HL-60 (cell line): ENCODE results near the gene DBN1.

Source experiments
- DNase-seq, 2 experiments: peaks; one replicate each; pipeline ENCODE4 v3.0.0-alpha.2; 2010 to 2020; ENCODE audit warnings: low read depth in 1 of 2, low spot score in 1 of 2
- H3K27ac ChIP-seq: fragments of 250-450 bp; sonication (Bioruptor Pico); replicated peaks from 2 replicates; pipeline ENCODE4 v1.5.1; 2020; ENCODE audit warnings: mild to moderate bottlenecking, moderate library complexity
- H3K27me3 ChIP-seq: fragments of 250-450 bp; sonication (Bioruptor Pico); 2 replicates; pipeline ENCODE4 v1.5.1; 2021; ENCODE audit warnings: mild to moderate bottlenecking, moderate library complexity; ENCODE audit not compliant: insufficient read depth, poor library complexity, severe bottlenecking
- H3K4me3 ChIP-seq: replicated peaks from 2 replicates; pipeline ENCODE4 v1.5.1; 2011; ENCODE audit warnings: mild to moderate bottlenecking, control low read depth, low read length; ENCODE audit not compliant: insufficient read depth
- GABPA ChIP-seq: IDR thresholded peaks from 2 replicates; pipeline ENCODE4 v1.6.1; 2012; ENCODE audit warnings: low read depth
- POLR2AphosphoS5 ChIP-seq: IDR thresholded peaks from 2 replicates; pipeline ENCODE4 v1.6.1; 2012; ENCODE audit warnings: low read depth
- SPI1 ChIP-seq: IDR thresholded peaks from 2 replicates; pipeline ENCODE4 v1.6.1; 2012; ENCODE audit warnings: low read depth, mild to moderate bottlenecking, borderline replicate concordance
- TF ChIP-seq, protein P1 (sequence below): IDR thresholded peaks from 2 replicates; pipeline ENCODE4 v1.6.1; 2012; ENCODE audit warnings: low read depth; ENCODE audit not compliant: insufficient replicate concordance
- TF ChIP-seq, protein P2 (sequence below): IDR thresholded peaks from one replicate; pipeline ENCODE4 v1.5.1; 2011; ENCODE audit warnings: low read length, control low read depth, inconsistent platforms; ENCODE audit not compliant: insufficient read depth

The DBN1 gene

DNA sequence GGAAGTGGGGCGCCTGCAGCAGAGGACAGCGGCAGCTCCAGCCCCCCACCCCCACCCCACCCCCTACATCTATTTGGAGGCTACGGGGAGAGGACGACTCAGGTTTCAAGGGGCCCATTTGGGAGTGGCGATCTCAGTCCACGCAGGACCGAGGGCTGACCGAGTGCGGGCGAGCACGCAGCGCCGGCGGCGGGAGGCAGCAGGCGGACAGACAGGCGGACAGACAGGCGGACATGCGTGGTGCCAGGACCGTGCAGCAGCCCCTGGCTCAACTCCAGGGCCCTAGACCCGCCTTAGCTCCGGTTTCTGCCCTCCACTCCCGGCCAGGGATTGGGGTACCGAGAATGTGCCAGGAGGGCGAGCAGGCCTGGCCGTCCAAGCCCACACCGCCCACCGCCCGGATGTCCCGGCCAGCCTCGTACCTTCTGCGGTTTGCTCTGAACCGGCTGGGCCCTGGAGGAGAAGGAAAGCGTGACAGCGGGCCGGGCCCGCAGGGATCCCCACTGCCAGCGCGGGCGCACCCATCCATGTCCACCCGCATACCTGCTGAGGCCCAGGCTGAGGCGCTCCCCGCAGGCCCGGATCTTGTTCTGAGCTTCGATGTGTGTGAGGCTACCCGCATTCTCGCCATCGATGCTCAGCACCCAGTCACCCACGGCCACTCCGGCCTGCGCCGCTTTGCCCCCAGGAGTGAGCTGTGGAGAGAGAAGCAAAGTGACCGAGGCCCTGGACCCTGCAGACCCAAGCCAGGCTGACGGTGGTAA, 18.7 kb upstream of the DBN1 start:
- Histone ChIP-seq H3K27ac (no peak overlapping the region), H3K4me3 (no peak overlapping the region), H3K27me3 (no peaks in the 10 kb centered on the region)
- DNase-seq, result no peak
- TF ChIP-seq POLR2AphosphoS5 (no peak), GABPA (no peak), SPI1 (no peak)
- TF ChIP-seq, protein P1, sequence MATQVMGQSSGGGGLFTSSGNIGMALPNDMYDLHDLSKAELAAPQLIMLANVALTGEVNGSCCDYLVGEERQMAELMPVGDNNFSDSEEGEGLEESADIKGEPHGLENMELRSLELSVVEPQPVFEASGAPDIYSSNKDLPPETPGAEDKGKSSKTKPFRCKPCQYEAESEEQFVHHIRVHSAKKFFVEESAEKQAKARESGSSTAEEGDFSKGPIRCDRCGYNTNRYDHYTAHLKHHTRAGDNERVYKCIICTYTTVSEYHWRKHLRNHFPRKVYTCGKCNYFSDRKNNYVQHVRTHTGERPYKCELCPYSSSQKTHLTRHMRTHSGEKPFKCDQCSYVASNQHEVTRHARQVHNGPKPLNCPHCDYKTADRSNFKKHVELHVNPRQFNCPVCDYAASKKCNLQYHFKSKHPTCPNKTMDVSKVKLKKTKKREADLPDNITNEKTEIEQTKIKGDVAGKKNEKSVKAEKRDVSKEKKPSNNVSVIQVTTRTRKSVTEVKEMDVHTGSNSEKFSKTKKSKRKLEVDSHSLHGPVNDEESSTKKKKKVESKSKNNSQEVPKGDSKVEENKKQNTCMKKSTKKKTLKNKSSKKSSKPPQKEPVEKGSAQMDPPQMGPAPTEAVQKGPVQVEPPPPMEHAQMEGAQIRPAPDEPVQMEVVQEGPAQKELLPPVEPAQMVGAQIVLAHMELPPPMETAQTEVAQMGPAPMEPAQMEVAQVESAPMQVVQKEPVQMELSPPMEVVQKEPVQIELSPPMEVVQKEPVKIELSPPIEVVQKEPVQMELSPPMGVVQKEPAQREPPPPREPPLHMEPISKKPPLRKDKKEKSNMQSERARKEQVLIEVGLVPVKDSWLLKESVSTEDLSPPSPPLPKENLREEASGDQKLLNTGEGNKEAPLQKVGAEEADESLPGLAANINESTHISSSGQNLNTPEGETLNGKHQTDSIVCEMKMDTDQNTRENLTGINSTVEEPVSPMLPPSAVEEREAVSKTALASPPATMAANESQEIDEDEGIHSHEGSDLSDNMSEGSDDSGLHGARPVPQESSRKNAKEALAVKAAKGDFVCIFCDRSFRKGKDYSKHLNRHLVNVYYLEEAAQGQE, result no peak
- TF ChIP-seq, protein P2, sequence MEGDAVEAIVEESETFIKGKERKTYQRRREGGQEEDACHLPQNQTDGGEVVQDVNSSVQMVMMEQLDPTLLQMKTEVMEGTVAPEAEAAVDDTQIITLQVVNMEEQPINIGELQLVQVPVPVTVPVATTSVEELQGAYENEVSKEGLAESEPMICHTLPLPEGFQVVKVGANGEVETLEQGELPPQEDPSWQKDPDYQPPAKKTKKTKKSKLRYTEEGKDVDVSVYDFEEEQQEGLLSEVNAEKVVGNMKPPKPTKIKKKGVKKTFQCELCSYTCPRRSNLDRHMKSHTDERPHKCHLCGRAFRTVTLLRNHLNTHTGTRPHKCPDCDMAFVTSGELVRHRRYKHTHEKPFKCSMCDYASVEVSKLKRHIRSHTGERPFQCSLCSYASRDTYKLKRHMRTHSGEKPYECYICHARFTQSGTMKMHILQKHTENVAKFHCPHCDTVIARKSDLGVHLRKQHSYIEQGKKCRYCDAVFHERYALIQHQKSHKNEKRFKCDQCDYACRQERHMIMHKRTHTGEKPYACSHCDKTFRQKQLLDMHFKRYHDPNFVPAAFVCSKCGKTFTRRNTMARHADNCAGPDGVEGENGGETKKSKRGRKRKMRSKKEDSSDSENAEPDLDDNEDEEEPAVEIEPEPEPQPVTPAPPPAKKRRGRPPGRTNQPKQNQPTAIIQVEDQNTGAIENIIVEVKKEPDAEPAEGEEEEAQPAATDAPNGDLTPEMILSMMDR, result no peak

DNA sequence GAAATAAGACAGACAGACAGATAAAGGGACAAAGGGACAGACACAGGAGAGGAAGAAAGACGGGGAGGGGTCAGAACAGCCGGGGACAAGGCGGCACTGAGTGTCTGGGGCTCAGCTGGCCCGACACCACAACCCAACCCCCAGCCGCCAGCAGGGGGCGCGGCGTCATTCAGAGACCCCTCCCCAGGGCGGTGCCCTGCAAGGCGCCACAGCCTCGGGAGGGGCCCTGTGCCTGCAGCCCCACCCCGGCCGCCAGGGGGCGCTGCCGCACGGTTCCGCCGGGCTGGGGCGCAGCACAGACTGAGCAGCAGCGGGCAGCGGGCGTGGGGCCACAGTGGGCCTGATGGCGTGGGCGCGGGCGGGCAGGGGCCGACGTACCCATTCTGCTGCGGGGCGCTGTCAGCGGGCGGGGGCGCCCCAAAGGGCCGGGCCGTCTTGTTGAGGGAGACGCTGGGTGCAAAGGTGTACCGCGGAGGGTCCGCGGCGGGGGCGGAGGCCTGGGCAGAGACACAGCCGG, 18.1 kb upstream of the DBN1 start:
- DNase-seq, result peak in 1 of 2 experiments; percentile 41
- H3K4me3 ChIP-seq, result no peak overlapping the region

DNA sequence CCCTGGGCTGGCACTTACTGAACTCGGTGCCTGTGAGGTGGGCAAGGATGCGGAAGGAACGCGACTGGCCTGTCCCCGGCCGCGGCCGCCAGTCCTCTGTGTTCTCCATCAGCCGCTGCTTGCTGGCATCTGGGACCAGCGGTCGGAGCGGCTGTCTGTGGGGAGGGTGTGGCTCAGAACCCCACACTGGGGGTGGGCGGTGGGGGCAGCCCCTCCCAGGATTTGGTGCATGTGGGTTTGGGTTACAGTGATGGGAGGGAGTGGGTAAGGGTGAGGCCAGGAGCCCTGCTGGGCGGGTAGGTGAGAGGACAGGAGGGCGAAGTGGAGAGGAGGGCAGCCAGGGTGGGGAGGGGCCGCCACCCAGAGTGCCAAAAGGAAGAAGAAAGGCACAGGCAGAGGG, 17.6 kb upstream of the DBN1 start:
- H3K27me3 ChIP-seq, result no peaks in the 10 kb centered on the region
- H3K27ac ChIP-seq, result no peak overlapping the region
- no peak overlapping the region for H3K4me3 ChIP-seq
- no peak for DNase-seq
- TF ChIP-seq SPI1, result no peak
- TF ChIP-seq, protein P1, result no peak
- TF ChIP-seq, protein P2, result no peak

More for the DNA sequence above, 18.1 kb upstream of the DBN1 start:
- no peak overlapping the region for H3K27ac ChIP-seq
- no peaks in the 10 kb centered on the region for H3K27me3 ChIP-seq
- TF ChIP-seq POLR2AphosphoS5, result no peak
- TF ChIP-seq, protein P2, result peak; percentile 34
- no peak for TF ChIP-seq SPI1
- TF ChIP-seq, protein P1, result no peak
